Left ventricle myocardium inferior (tissue), 1 donor: ENCODE measurements around the gene IGF1R. TPM values are rescaled to one million over a fixed set of nuclear protein-coding genes. Genes with fewer than 3 reads are reported as not detected.

Source experiments
- DNase-seq: peaks from one replicate; pipeline ENCODE4 v3.0.0-alpha.2; 2020
- H3K27ac ChIP-seq: fragments of 200-600 bp; replicated peaks from 2 replicates; pipeline ENCODE4 v1.8.0; 2021
- H3K27me3 ChIP-seq: fragments of 200-600 bp; 2 replicates; pipeline ENCODE4 v1.8.0; 2021; ENCODE audit warnings: low read depth
- H3K36me3 ChIP-seq: fragments of 200-600 bp; 2 replicates; pipeline ENCODE4 v1.8.0; 2021
- H3K4me1 ChIP-seq: fragments of 200-600 bp; 2 replicates; pipeline ENCODE4 v1.8.0; 2021
- H3K4me3 ChIP-seq: fragments of 200-600 bp; 2 replicates; pipeline ENCODE4 v1.8.0; 2021; ENCODE audit warnings: mild to moderate bottlenecking, moderate library complexity
- H3K9me3 ChIP-seq: fragments of 200-600 bp; replicated peaks from 2 replicates; pipeline ENCODE4 v1.8.0; 2021
- intact Hi-C: fragments of 100-400 bp; cut with micrococcal nuclease; formaldehyde crosslinking; loops from one replicate; pipeline ENCODE4 v1.11.0; 2022
- total RNA-seq: library from RNA; stranded (reverse); fragmentation: NEBNext Ultra II Directional; extraction: Animal tissue kit (Norgen Biotek cat#: 25700); gene quantifications from one replicate; pipeline ENCODE4 v1.2.1, GENCODE V29; 2021
- TF ChIP-seq, protein P1 (sequence below): fragments of 200-600 bp; IDR thresholded peaks from 2 replicates; pipeline ENCODE4 v1.8.0; 2021; ENCODE audit warnings: antibody characterized with exemption, mild to moderate bottlenecking, borderline replicate concordance
- donor health status: DM: no; HTN: yes; CAD: no; lungs with severe emphysema.

The IGF1R gene
- total RNA-seq, 1 donor from 2014 or later = 37.2 TPM

DNA sequence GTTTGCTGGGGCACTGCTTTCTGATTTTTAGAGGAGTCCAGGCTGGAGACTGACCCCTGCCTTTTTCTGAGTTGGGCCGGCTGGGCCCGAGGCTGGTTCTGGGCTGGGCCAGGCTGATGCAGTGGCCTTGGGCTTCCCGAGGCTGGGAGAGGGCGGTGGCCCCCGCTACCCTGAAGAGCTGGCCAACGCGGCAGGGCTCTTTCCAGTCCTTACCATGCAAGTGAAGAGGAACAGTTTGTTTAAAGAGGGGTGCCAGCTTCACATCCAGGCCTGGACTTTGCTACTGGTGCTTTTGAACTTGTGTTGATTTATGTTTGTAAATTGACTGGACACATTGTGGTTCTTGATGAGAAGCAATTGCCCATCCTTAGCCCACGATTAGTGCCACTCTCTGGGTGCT, 15.3 kb downstream of the IGF1R start:
- peaks cover 100% of the 10 kb centered on the region for H3K4me1 ChIP-seq
- intact Hi-C loops = no loop called here
- no peaks in the 10 kb centered on the region for H3K27me3 ChIP-seq
- no peaks in the 10 kb centered on the region for H3K36me3 ChIP-seq
- peak overlapping the region; percentile 50 for H3K27ac ChIP-seq
- TF ChIP-seq, protein P1, sequence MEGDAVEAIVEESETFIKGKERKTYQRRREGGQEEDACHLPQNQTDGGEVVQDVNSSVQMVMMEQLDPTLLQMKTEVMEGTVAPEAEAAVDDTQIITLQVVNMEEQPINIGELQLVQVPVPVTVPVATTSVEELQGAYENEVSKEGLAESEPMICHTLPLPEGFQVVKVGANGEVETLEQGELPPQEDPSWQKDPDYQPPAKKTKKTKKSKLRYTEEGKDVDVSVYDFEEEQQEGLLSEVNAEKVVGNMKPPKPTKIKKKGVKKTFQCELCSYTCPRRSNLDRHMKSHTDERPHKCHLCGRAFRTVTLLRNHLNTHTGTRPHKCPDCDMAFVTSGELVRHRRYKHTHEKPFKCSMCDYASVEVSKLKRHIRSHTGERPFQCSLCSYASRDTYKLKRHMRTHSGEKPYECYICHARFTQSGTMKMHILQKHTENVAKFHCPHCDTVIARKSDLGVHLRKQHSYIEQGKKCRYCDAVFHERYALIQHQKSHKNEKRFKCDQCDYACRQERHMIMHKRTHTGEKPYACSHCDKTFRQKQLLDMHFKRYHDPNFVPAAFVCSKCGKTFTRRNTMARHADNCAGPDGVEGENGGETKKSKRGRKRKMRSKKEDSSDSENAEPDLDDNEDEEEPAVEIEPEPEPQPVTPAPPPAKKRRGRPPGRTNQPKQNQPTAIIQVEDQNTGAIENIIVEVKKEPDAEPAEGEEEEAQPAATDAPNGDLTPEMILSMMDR = no peak
- no peaks in the 10 kb centered on the region for H3K9me3 ChIP-seq
- no peak for DNase-seq
- H3K4me3 ChIP-seq = no peak overlapping the region

DNA sequence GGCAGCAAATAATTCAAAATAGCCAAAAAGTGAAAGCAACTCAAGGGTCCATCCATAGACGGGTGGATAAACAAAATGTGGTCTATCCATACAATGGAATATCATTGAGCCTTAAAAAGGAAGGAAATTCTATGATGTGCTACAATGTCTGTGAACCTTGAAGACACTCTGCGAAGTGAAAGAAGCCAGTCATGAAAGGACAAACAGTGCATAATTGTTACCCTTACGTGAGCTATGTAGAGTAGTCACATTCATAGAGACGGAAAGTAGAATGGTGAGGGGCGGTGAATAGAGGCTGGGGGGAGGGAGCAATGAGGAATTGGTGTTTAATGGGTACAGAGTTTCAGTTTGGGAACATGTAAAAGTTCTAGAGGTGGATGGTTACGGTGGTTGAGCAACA, 18.1 kb downstream of the IGF1R start:
- no peak for DNase-seq
- TF ChIP-seq, protein P1 = no peak
- Histone ChIP-seq H3K9me3 (no peaks in the 10 kb centered on the region), H3K4me1 (peaks cover 100% of the 10 kb centered on the region), H3K4me3 (no peak overlapping the region), H3K36me3 (no peaks in the 10 kb centered on the region), H3K27ac (peak overlapping the region; percentile 80), H3K27me3 (no peaks in the 10 kb centered on the region)
- intact Hi-C loops = no loop called here

DNA sequence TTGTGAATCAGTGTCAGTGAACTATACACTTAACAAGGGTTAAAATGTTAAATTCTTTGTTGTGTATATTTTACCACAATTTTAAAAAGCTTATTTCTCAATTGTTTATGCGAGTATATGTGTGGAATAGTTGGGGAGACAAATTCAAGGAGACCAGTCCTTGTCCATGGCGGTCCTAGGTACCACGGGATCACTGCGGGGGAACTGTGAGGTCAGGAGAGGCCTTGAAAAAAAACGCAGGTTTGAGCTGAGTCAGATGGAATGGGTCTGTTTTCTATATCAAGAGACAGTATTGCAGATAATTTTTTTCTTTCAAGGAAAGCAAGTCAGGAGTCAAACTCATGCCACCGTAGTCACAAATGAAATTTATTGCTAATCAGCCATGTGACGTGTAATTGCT, 18.5 kb downstream of the IGF1R start:
- TF ChIP-seq, protein P1 = no peak
- Histone ChIP-seq H3K4me3 (no peak overlapping the region), H3K9me3 (no peaks in the 10 kb centered on the region), H3K36me3 (no peaks in the 10 kb centered on the region), H3K27ac (peak overlapping the region; percentile 80), H3K4me1 (peaks cover 100% of the 10 kb centered on the region), H3K27me3 (no peaks in the 10 kb centered on the region)
- DNase-seq = no peak
- intact Hi-C loops = no loop called here

DNA sequence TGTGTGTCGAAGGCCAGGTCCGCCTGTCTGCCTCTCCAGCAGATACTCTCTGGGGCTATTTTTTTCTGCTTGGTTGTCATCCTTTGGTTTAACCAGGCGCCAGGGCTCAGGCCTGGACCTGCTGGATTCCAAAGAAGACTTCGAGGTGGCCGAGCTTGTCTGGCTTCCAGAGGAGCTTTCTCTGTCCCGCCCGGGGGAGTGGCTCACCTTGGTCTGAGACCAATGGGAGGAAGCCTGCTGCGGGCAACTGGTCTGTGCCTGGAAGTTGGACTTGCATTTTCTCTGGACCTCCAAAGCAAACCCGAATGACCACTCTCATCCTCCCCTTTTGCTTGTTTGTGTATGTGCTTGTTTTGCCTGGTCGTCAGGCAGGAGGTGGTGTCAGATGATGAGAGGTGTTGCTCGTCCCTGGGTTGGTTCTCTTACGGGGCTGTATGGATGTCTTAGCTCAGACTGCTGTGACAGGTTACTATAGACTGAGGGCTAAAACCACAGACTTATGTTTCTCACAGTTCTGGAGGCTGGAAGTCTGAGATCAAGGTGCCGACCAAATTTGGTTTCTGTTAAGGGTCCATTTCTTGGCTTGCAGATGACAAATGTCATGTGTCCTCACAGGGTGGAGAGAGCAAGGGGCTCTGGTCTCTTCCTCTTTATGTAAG, 19.3 kb downstream of the IGF1R start:
- TF ChIP-seq, protein P1 = no peak
- Histone ChIP-seq H3K27me3 (no peaks in the 10 kb centered on the region), H3K4me3 (no peak overlapping the region), H3K9me3 (no peaks in the 10 kb centered on the region), H3K4me1 (peaks cover 100% of the 10 kb centered on the region), H3K27ac (peak overlapping the region; percentile 80), H3K36me3 (no peaks in the 10 kb centered on the region)
- intact Hi-C loops = no loop called here
- no peak for DNase-seq

DNA sequence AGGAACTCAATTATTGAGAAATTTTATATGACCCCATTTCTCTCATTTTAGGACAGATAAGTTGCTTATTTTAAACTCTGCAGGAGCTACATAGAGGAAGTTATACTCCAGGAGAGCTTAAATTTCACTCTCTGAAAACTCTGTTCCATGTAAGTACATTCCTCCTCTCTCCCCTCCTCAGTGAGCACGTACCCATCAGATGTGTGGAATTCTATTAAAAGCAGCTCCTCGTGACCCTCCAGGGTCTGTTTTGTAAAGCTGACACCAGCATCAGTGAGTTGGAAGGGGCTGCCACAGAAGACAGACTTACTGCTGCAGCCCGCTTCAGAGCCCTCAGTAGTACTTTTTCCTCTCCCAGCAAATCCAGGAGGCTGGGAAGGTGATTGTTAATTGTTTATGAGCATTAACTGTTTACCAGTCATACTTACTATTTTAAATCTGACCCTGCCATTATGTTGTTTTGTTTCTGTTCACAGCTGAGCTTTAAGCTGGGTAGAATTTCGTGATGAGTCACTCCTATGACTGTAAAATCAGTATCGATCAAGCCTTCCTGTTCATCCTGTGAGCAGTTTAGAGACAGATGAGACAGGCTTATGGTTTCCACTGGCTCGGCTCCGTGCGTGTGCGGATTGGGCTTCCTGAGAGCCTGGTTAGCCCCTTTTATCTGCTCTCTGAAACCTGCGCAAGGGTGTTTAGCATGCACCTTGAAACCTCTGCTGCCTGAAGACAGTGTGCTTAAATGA, 20.4 kb downstream of the IGF1R start:
- peak overlapping the region; percentile 80 for H3K27ac ChIP-seq
- intact Hi-C loops = no loop called here
- TF ChIP-seq, protein P1 = no peak
- H3K9me3 ChIP-seq = no peaks in the 10 kb centered on the region
- DNase-seq = no peak
- peak overlapping the region; percentile 14 for H3K4me3 ChIP-seq
- H3K4me1 ChIP-seq = peaks cover 100% of the 10 kb centered on the region
- no peaks in the 10 kb centered on the region for H3K27me3 ChIP-seq
- H3K36me3 ChIP-seq = no peaks in the 10 kb centered on the region
